Measurements from ENCODE around the gene UBR4.

DNA sequence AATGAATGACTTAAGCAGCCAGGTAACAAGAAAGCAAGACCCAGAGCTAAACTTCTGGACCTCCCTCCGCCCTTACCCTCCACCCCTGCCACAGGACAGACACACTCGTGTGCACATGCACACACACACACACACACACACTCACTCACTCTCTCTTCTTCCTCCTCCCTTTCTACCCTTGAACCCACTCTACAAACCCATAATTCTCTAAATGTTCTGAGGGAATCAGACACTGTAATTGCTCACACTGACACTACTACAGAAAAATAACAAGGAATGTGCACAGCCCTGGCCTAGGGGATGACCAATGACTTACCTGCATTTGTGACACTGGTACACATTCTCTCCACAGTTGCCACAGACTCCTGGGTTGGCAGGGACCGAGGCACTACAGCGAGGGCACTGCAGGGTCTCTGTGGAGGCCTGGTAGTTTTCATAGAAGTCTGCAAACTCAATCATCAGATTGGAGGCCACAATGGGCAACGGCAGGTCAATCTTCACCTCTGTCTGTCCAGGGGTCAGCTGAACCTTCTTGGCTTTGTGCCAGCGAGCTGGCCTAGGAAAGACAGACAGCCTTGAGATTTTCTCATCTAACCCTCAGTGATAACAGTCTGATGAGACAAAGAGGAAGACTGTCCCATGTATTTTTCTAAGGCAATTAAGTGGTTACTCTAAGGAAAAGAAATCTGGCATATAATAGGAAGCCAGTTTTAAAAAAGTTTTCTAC, 94.8 kb downstream of the UBR4 start:
- TF ChIP-seq, protein P1, sequence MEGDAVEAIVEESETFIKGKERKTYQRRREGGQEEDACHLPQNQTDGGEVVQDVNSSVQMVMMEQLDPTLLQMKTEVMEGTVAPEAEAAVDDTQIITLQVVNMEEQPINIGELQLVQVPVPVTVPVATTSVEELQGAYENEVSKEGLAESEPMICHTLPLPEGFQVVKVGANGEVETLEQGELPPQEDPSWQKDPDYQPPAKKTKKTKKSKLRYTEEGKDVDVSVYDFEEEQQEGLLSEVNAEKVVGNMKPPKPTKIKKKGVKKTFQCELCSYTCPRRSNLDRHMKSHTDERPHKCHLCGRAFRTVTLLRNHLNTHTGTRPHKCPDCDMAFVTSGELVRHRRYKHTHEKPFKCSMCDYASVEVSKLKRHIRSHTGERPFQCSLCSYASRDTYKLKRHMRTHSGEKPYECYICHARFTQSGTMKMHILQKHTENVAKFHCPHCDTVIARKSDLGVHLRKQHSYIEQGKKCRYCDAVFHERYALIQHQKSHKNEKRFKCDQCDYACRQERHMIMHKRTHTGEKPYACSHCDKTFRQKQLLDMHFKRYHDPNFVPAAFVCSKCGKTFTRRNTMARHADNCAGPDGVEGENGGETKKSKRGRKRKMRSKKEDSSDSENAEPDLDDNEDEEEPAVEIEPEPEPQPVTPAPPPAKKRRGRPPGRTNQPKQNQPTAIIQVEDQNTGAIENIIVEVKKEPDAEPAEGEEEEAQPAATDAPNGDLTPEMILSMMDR (IDR thresholded peaks at IDR 0.05; ENCODE audit: low read length) = no peak
- no peak for TF ChIP-seq EZH2 (optimal IDR thresholded peaks at IDR 0.05; ENCODE audit: low read depth, low read length)
- no peak for TF ChIP-seq EZH2phosphoT487 (IDR thresholded peaks at IDR 0.05; ENCODE audit: low read length)
